ENCODE data around the gene GPR137B. TPM values are rescaled to one million over a fixed set of nuclear protein-coding genes. Genes with fewer than 3 reads are reported as not detected.
"Not testable (repeated sequence)": the region's sequence is repeated elsewhere in the genome, so short reads cannot be mapped to it uniquely, and the experiment has no call there.

GPR137B gene
- 4.2 and 6.0 TPM in 2 replicates for total RNA-seq

- intact Hi-C loops (cut with micrococcal nuclease), result loop anchor here (1.0 to 2.0 kb wide), 2 partner anchors 140 to 252 kb away; partner anchors contain the start of gene EDARADD
Measured at GRCh38 chr1:236142253-236143103, at the start of gene GPR137B. Gene GPR137B (plus strand): TSS chr1:236142539. CDS start chr1:236142623, 84 bp downstream.

- intact Hi-C loops (cut with micrococcal nuclease), result no loop called here
Measured at GRCh38 chr1:236092899-236093298, 49.4 kb upstream of the GPR137B start.

GRCh38 chr1:236095705-236096520 lies 46.4 kb upstream of the GPR137B start:
- intact Hi-C loops (cut with micrococcal nuclease), result no loop called here

GRCh38 chr1:236096660-236097482 lies 45.5 kb upstream of the GPR137B start:
- intact Hi-C loops (cut with micrococcal nuclease), result not testable (repeated sequence)

- intact Hi-C loops (cut with micrococcal nuclease), result no loop called here
Measured at GRCh38 chr1:236098267-236098666, 44.1 kb upstream of the GPR137B start.

- intact Hi-C loops (cut with micrococcal nuclease), result no loop called here
Measured at GRCh38 chr1:236099355-236099974, 42.9 kb upstream of the GPR137B start.

- intact Hi-C loops (cut with micrococcal nuclease), result loop anchor here (5.0 to 10.0 kb wide), 3 partner anchors 504 to 1024 kb away; partner anchors contain the start of gene HEATR1
Measured at GRCh38 chr1:236100799-236101198, 41.5 kb upstream of the GPR137B start.

GRCh38 chr1:236101233-236102200 lies 40.8 kb upstream of the GPR137B start:
- intact Hi-C loops (cut with micrococcal nuclease), result loop anchor here (5.0 to 10.0 kb wide), 3 partner anchors 503 to 1023 kb away; partner anchors contain the start of gene HEATR1

- intact Hi-C loops (cut with micrococcal nuclease), result loop anchor here (1.0 to 10.0 kb wide), 5 partner anchors 388 to 1022 kb away; partner anchors contain the start of gene HEATR1
Measured at GRCh38 chr1:236102611-236103010, 39.7 kb upstream of the GPR137B start.

- intact Hi-C loops (cut with micrococcal nuclease), result loop anchor here (1.0 to 10.0 kb wide), 5 partner anchors 387 to 1022 kb away; partner anchors contain the start of gene HEATR1
Measured at GRCh38 chr1:236103059-236103458, 39.3 kb upstream of the GPR137B start.

GRCh38 chr1:236103646-236104218 lies 38.6 kb upstream of the GPR137B start:
- intact Hi-C loops (cut with micrococcal nuclease), result loop anchor here (1.0 to 10.0 kb wide), 5 partner anchors 387 to 1021 kb away; partner anchors contain the start of gene HEATR1

- intact Hi-C loops (cut with micrococcal nuclease), result loop anchor here (10.0 kb wide), 2 partner anchors 497 to 1017 kb away; partner anchors contain the start of gene HEATR1
Measured at GRCh38 chr1:236107121-236107907, 35.0 kb upstream of the GPR137B start.

- intact Hi-C loops (cut with micrococcal nuclease), result loop anchor here (10.0 kb wide), 2 partner anchors 497 to 1017 kb away; partner anchors contain the start of gene HEATR1
Measured at GRCh38 chr1:236108027-236108648, 34.2 kb upstream of the GPR137B start.

- intact Hi-C loops (cut with micrococcal nuclease), result no loop called here
Measured at GRCh38 chr1:236110137-236110536, 32.2 kb upstream of the GPR137B start.

GRCh38 chr1:236111527-236112331 lies 30.6 kb upstream of the GPR137B start:
- intact Hi-C loops (cut with micrococcal nuclease), result no loop called here

- intact Hi-C loops (cut with micrococcal nuclease), result no loop called here
Measured at GRCh38 chr1:236112332-236112627, 30.1 kb upstream of the GPR137B start.
